ENCODE measurements around the gene SLC25A4.

The SLC25A4 gene

DNA sequence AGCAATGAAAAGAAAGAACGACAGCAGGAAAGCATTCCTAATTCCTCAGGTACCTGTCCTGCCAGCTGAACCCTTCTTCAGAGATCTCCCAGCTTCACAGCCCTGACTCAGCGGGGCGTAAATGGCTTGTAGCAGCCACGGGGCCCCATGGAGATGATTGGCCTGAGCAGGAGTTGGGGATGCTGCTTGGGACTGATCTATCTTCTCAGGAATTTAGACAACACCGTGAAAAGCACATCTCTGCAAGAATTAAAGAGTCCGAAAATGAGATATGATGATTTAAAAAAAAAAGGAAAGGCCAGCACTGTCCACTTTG lies 22.5 kb upstream of the SLC25A4 start:
- DNase-seq (ENCODE audit: low spot score) = no peak

DNA sequence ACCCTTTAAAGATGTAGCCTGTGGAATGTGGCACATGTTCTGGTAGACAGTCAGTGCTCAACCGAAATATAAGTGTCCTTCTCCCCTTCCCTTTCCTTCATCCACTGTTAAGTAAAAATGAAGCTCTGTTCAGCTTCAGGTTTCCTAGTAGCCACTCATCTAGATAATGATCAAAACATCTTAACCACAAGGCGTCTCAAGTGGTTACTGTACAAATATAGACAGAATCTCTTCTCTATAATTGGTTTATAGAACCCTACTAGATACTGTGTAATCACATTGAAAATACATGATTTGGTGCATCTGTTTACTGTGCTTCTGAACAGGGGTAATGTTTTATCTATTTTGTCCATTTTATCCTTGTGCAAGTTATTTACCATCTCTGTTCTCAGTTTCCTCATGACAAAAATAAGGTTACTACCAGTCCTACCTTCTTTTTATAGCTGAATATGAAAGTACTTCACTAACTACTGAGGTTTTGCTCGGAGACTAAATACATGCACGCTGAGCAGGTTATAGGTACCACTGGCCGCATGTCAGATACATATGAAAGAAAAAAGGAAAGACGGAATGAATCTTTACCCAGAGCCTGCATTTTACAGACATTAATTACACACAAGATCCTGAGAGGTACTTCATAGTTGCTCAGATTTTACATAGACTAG lies 20.3 kb upstream of the SLC25A4 start:
- DNase-seq (ENCODE audit: low spot score) = no peak

DNA sequence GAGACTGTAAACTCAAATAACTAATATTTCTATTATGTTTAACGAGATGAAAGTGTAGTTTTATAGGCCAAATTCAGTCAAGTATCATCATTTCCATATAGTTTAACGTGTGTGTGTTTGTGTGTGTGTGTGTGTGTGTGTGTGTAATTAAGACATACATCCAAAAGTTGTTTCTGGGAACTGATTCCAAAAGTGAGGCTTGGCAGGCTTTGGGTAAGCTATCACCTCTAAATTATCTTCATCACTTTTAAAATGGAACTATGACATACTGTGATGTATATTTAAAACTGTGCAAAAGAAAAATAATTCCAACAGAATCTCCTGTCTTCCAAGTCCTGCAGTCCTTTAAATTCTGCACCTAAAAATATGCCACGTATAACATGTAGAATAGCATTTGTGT lies 19.1 kb upstream of the SLC25A4 start:
- DNase-seq (ENCODE audit: low spot score) = no peak

DNA sequence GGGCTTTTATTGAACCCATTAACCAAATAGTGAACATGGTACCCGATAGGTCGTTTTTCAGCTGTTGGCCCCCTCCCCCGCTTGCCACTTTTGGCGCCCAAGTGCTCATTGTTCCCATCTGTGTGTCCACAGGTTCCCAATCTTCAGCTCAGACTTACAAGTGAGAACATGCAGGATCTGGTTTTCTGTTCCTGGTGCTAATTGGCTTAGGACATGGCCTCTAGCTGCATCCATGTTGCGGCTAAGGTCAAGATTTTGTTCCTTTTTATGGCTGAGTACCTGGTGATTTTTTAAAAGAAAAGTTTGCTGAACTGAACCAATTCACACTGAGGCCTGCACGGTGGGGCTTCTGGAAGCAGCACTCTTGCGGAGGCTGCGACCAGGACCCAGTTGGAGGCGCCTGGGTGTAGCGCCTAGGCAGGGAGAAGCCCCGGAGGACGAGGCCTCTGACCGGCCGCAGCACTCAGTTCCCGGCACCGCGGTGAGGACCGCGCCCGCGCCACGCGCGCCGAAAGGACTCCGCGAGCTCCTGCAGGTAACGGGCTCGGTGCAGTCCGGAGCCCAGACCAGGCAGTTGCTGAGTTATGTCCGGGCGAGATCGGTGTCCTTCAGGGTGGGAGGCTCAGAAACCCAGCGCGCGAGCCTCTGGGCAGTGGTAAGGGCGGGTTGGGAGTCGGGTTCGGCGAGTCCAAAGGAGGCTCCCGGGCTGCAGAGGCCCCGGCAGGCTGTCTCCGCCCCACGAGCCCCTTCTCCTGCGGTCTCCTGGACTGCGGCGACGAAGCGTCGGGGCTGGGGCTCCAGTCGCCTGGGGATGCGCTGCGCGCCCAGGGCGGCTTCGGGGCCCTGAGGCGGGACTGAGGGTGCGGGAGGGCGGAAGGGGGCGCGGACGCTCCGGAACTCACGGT lies 15.8 kb upstream of the SLC25A4 start:
- peak; percentile 36 for DNase-seq (ENCODE audit: low spot score)

DNA sequence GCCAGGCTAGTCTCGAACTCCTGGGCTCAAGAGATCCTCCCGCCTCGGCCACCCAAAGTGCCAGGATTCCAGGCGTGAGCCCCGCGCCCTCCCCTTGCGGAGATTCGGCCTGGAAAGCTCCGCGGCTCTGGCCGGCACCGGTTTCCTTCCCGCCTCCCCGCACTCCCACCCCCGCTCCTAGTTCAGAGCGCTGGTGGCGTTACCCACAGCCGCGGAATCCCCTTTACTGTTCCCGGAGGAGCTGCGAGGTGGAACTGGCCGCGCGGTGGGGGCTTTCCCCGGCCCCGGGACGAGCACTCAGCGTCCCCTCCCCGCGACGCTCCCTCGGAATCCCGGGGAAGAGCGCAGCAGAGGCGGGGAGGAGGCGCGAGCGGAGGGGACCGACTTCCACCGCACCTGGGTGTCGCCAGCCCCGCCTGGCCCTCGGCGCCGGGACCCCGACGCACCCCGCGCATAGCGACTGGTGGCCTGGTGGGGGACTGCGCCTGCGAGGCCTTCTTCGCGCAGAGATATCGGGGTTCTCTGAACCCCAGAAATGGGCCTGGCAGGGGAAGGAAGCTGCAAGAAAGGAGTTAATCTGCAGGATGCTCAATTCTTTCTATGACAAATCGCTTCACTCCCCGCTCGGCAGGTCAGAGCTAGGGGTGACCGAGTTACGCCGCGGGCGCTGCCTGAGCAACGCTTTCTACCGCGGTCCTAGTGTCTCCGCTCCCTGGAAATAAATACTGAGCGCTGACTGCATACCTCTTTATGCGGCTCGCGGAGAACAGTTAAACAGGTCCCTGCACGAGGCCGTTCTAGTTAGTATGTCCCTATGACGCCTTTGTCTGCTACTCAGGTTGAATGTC lies 14.6 kb upstream of the SLC25A4 start:
- peak; percentile 52 for DNase-seq (ENCODE audit: low spot score)

DNA sequence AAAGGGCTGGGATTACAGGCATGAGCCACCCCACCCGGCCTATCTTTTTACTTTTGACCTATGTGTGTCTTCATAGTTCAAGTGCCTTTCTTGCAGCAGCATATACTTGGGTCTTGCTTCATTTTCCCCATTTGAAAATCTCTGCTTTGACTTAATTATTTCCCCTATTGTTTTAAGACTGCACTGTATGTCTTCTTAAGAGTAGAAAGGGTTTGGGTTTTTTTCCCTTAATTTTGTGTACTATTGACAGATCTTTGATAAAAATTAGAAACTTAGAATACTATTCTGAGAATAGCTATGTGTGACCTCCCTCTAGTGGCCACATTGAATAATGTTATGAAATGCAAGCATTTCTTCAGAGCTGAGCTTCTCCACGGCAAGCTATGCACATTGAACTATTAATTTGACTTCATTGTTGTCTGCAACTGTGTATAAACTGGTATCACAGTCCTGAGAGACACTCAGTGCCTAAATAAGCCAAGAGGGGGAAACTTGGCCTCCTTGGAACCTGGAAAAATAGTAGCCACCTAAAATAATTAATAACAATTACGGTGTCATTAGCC lies 8.7 kb upstream of the SLC25A4 start:
- DNase-seq (ENCODE audit: low spot score) = peak; percentile 75

DNA sequence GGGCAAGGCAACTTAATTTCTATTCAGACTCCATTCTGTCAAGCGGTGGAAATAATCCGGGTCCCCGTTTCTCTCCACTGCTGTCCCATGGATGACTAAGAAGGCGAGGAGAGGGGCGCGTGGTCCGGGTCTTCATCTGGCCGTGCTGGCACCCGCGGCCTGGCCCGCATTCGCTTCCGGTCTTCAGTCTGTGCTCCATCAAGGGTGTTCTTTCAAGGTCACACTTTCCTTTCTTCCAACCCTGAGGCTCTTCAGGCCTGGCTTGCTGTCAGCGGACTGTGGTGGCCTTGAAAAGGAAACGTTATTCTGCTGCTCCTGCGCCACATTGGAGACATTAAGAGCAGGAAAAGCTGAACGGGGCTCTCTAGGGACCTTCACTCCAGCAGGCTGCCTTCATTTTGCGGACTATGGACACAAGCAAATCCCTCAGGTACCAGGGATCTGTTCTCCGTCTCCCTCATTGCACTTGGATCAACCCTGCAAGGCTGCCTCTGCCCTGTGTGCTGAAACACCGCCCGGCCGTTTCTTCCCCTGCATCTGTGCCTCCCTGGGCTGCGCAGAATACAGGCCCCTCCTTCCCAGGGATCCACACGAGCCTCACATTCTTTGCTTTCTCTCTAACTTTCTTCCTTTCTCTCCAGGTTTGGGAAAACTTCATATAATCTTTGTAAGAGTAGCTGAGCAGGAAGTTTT lies 5.7 kb upstream of the SLC25A4 start:
- DNase-seq (ENCODE audit: low spot score) = no peak

DNA sequence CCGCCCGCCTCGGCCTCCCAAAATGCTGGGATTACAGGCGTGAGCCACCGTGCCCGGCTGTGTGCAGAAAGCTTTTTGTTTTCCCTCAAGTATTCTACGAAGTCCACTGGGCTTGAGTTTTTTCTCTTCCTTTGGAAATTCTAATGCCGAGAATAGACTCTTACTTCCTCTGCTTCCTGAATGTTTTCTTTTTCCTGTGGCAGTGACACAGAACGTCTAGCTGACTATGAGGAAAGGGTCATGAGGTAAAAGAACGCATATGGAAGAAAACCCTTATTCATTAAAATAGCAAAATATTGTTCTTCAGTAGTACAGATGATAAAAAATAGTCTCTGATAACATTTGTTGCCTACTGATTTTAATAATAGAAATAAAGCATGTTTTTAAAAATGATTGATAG lies 4.9 kb upstream of the SLC25A4 start:
- DNase-seq (ENCODE audit: low spot score) = no peak

DNA sequence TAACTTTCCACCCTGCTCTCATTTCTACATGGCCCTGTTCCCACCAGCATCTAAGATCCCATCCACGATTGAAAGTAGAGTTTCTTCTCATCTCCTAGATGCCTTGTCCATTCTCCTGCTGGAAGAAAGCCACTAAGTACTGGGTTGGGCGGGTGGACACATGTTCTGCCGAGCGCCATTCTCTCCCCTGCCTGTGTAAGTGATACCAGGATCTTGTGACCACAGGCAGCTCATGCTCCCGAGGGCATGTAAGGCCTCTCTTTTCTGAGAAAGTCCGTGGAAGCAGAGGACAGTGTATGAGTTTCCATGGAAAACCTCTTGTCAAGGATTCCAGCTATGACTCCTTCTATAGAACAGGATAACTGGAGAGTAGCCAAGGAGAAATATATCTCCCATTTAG lies 3.3 kb upstream of the SLC25A4 start:
- DNase-seq (ENCODE audit: low spot score) = no peak

DNA sequence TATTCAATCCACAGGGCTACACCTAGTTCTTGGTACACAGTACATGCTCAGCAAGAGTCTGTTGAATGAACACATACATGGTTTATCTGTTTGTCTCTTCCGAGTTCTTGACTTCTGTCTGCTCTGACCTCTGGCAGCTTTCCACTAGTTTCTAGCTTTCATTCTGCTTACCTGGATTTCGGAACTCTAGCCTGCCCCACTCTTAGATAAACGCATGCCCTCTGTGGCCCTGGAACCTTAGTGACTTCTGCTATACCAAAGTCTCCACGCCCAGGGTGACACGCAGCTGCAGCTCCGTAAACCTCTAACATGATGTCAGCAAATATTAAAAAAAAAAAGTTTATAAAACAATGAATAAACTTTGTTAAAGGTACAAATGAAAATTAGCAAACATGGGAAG lies 1.3 kb upstream of the SLC25A4 start:
- DNase-seq (ENCODE audit: low spot score) = no peak

DNA sequence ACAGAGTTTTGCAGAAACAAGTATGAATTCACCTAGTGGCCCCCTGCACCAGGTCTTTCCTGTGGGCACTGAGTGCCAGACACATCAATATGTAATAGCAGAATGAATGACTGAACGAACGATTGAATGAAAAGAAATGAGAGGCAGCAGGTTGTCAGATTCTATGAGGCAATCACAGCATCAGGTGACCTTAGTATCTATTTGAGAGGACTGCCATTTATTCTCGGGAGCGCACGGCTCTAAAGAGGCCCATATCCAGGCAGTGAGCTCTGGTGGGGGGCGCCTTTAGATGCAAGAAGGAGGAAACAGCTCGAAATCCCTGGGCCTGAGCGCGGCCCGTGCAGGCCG lies 528 bp upstream of the SLC25A4 start:
- DNase-seq (ENCODE audit: low spot score) = no peak

DNA sequence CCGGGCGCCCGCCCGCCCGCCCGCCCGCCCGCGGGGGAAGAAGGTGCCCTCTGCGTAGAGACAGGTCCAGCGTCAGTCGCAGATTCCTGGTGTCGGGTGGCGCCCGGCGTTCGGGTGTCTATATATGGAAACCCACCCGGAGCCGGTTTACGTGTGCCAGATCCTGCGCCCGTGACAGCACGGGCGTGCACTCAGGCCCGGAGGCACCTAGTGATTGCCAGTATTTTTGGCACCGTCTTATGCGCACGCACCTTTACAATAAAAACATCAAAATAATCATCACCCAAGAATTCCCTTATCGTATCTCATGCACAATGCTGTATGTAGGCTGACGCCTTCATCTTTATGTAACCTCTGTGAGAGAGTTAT lies 519 bp downstream of the SLC25A4 start:
- peak; percentile 52 for DNase-seq (ENCODE audit: low spot score)

DNA sequence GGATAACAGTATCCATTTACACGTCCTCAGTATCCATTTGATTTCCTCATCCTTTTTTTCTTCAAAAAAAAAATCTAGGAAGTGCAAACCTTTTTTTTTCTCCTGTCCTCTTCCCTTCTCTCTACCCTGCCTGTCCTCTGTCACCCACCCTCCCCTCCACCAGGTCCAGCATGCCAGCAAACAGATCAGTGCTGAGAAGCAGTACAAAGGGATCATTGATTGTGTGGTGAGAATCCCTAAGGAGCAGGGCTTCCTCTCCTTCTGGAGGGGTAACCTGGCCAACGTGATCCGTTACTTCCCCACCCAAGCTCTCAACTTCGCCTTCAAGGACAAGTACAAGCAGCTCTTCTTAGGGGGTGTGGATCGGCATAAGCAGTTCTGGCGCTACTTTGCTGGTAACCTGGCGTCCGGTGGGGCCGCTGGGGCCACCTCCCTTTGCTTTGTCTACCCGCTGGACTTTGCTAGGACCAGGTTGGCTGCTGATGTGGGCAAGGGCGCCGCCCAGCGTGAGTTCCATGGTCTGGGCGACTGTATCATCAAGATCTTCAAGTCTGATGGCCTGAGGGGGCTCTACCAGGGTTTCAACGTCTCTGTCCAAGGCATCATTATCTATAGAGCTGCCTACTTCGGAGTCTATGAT lies 1.7 kb downstream of the SLC25A4 start:
- no peak for DNase-seq (ENCODE audit: low spot score)

DNA sequence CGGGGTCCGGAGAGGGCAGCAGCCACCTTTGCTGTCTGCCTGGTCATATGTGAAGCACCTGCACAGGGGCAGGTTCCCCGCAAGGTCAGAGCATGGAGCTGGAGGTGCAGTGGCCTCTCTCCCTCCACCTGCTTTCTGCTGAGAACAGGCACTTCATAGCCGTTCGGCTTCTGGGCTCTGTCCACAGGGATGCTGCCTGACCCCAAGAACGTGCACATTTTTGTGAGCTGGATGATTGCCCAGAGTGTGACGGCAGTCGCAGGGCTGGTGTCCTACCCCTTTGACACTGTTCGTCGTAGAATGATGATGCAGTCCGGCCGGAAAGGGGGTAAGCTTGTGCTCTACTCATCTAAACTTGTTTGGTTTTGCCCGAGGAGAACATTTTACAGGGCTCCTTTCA lies 2.5 kb downstream of the SLC25A4 start:
- no peak for DNase-seq (ENCODE audit: low spot score)

DNA sequence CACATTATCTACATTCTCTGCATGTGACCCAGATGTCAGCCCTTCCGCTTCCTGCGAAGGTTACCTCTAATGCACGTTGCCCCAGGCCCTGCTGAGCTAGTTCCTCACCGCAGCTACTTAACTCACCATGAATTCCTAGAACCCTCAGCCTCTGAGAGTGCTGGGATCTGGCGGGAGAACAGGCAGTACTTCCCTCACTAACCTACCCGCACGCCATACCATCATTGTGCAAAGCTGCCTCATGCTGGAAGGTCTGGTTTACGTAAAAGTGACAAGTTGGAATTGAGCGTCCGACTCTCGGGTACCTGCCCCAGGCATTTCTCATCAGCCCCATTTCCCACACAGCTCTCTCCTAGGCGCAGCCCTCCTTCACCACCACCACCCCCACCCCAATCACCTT lies 6.3 kb downstream of the SLC25A4 start:
- DNase-seq (ENCODE audit: low spot score) = no peak

DNA sequence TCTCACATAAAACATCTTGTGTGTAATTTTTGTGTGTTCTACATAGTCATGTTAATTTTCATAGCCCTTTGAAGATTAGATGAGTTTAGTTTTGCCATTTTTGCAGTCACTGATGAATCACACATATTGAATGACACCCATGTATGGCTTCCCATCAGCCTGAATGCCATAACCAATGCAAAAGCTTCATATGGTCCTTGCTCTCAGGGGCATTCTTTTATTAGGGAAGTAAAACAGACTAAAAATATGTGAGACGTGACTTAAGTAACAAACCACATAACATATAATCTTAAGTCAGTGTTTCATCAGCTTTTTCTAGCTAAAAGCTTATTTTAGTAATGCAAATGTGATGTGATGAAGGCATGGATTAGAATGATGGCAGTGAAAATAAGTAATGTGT lies 8.2 kb downstream of the SLC25A4 start:
- no peak for DNase-seq (ENCODE audit: low spot score)

DNA sequence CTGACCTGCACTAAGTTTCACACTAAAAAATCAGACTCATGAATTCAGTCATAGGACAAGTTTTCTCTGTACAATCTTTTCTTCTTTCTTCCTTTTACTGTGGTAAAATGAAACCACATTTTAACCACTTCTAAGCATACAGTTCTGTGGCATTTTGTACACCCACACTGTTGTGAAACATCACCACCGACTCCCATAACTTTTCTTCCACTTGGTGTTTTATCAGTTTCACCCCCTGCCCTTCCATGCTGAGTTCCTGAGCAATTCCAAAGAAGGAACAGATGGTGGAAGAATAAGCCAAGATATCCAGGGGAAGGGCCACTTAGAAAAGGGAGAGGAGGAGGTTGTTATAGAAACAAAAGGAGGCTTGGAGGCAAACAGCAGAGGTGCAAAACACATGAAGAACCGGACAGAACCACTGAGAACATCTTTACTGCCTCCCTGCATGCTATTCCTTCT lies 22.6 kb downstream of the SLC25A4 start:
- peak; percentile 60 for DNase-seq (ENCODE audit: low spot score)

DNA sequence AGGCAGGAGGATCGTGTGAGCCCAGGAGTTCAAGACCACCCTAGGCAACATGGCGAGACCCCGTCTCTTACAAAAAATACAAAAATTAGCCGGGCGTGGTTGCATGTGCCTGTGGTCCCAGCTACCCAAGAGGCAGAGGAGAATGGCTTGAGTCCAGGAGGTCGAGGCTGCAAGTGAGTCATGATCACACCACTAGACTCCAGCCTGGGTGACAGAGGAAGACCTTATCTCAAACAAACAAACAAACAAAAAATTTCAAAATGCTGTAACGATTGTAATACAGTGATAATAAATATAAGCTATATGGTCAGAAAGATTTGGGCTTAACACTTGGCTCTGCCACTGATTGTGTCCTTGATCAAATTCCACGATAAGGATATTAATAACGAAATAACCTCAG lies 24.2 kb downstream of the SLC25A4 start:
- DNase-seq (ENCODE audit: low spot score) = no peak

DNA sequence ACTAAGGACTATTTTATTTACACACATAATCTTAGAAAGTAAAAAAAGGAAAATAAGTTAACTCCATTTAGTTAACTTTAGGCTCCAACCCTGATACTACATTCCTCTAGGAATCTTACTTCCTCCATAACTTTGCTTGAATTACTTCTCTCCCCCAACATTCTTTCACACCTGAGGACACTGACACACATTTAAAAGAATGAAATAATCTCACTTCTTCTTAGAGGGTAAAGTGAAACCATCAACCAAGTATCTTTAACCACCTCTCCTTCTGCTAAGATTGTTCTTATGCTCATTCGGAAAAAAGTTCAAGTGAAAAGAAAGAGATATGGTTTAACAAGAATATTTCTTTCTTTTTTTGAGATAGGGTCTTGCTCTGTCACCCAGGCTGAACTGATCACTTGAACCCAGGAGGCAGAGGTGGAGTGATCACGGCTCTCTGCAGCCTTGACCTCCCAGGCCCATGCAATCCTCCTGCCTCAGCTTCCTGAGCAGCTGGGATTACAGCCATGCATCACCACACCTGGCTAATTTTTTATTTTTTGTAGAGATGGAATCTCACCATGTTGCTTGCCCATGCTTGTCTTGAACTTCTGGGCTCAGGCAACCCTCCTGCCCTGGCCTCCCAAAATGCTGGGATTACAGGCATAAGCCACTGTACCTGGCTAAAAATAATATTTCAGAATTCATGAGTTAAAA lies 28.5 kb downstream of the SLC25A4 start:
- no peak for DNase-seq (ENCODE audit: low spot score)

DNA sequence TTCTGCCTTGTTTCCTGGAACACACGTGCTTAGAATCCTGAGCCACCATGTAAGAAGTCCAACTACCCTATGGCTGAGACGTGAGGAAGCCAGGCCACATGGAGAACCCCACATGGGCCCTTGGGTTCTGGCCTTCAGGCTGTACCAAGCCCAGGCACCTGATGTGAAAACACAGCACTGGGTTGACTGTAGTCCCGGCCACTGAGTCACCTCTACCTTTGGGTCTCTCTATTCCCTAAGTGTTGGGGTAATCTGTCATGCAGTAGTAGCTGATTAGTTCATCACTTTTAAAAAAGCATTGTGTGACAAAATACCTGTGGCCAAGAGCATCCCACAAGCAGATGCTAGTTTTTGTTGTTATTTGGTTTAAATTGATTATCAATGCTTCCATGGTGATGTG lies 36.4 kb downstream of the SLC25A4 start:
- no peak for DNase-seq (ENCODE audit: low spot score)

DNA sequence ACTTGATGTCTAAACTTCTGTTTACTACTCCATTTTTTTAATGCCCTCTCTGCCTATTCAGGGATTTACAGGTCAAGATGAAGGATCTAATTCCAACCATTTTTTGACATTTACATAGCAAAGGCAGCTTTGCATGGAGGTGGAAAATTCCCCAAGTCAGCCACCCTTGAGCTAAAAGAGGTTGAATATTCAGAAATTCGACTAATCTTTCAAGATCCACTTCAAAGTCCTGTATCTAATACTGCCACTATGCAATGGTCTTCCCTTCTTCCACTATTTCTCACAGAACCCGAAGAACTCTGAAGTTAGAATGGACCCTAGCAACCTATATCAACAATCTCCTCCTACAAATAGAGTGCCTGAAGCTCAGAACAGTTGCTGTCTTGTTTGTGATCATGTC lies 39.2 kb downstream of the SLC25A4 start:
- no peak for DNase-seq (ENCODE audit: low spot score)
